ENCODE results near the gene PPP2R5C. TPM values are rescaled to one million over a fixed set of nuclear protein-coding genes. Genes with fewer than 3 reads are reported as not detected.

PPP2R5C gene
- polyA plus RNA-seq, 1 donor from 2014 or later = 111 TPM

DNA sequence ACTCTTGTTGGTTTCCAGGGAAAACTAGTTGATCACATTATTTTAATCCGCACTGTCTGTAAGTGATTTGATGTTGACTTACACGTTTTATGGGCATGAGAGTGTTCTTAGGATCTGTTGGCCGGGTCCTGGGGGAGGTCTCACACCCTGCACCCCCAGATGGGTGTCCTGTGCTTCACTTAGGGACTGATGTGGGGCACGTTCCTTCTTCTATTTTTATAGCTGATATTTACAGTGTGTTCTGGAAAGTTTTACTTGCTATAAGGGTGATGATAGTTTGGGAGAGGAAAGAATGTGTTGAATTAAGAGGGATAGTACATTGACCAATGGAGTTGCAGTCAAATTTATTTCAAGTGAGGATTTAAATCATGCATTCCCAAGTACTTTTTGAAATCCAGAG is 106.3 kb downstream of the PPP2R5C start:
- Histone ChIP-seq H3K9me2 (ENCODE audit: insufficient read depth, low read length) (no peaks in the 10 kb centered on the region), H4K20me1 (ENCODE audit: insufficient read depth) (no peaks in the 10 kb centered on the region)

DNA sequence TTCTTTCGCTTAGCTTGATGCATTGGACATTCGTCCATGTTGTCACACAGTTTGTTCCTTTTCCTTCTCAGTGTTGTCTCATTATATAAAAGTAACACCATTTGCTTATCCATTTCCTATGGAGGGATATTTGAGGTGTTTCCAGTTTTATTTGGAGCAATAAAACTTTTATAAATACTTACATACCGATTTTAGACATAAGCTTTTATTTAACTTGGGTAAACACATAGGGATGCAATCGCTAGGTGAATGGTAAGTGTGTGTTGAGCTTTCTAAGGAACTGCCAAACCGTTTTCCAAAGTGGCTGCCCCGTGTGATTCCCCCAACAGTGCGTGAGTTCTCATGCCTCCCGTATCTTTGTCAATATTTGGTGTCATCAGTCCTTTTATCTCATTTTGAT is 107.7 kb downstream of the PPP2R5C start:
- no peaks in the 10 kb centered on the region for H3K27me3 ChIP-seq (ENCODE audit: insufficient read depth, low read depth, low read length)
- H3K27ac ChIP-seq (ENCODE audit: low read length) = no peak overlapping the region
- H4K20me1 ChIP-seq (ENCODE audit: insufficient read depth) = no peaks in the 10 kb centered on the region
- TF ChIP-seq EZH2 (IDR thresholded peaks at IDR 0.05; ENCODE audit: borderline replicate concordance, insufficient read depth, low read length, poor library complexity, severe bottlenecking) (no peak), EP300 (conservative IDR thresholded peaks at IDR 0.05; ENCODE audit: poor library complexity, severe bottlenecking) (no peak), MXI1 (conservative IDR thresholded peaks at IDR 0.05; ENCODE audit: poor library complexity, severe bottlenecking) (no peak), TAF1 (IDR thresholded peaks at IDR 0.05; ENCODE audit: low read depth) (no peak), SMC3 (conservative IDR thresholded peaks at IDR 0.05; ENCODE audit: poor library complexity) (no peak), POLR2AphosphoS5 (IDR thresholded peaks at IDR 0.05) (no peak), RAD21 (conservative IDR thresholded peaks at IDR 0.05) (no peak)
- TF ChIP-seq, protein P1, sequence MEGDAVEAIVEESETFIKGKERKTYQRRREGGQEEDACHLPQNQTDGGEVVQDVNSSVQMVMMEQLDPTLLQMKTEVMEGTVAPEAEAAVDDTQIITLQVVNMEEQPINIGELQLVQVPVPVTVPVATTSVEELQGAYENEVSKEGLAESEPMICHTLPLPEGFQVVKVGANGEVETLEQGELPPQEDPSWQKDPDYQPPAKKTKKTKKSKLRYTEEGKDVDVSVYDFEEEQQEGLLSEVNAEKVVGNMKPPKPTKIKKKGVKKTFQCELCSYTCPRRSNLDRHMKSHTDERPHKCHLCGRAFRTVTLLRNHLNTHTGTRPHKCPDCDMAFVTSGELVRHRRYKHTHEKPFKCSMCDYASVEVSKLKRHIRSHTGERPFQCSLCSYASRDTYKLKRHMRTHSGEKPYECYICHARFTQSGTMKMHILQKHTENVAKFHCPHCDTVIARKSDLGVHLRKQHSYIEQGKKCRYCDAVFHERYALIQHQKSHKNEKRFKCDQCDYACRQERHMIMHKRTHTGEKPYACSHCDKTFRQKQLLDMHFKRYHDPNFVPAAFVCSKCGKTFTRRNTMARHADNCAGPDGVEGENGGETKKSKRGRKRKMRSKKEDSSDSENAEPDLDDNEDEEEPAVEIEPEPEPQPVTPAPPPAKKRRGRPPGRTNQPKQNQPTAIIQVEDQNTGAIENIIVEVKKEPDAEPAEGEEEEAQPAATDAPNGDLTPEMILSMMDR (IDR thresholded peaks at IDR 0.05; ENCODE audit: poor library complexity, severe bottlenecking) = no peak
- TF ChIP-seq, protein P2, sequence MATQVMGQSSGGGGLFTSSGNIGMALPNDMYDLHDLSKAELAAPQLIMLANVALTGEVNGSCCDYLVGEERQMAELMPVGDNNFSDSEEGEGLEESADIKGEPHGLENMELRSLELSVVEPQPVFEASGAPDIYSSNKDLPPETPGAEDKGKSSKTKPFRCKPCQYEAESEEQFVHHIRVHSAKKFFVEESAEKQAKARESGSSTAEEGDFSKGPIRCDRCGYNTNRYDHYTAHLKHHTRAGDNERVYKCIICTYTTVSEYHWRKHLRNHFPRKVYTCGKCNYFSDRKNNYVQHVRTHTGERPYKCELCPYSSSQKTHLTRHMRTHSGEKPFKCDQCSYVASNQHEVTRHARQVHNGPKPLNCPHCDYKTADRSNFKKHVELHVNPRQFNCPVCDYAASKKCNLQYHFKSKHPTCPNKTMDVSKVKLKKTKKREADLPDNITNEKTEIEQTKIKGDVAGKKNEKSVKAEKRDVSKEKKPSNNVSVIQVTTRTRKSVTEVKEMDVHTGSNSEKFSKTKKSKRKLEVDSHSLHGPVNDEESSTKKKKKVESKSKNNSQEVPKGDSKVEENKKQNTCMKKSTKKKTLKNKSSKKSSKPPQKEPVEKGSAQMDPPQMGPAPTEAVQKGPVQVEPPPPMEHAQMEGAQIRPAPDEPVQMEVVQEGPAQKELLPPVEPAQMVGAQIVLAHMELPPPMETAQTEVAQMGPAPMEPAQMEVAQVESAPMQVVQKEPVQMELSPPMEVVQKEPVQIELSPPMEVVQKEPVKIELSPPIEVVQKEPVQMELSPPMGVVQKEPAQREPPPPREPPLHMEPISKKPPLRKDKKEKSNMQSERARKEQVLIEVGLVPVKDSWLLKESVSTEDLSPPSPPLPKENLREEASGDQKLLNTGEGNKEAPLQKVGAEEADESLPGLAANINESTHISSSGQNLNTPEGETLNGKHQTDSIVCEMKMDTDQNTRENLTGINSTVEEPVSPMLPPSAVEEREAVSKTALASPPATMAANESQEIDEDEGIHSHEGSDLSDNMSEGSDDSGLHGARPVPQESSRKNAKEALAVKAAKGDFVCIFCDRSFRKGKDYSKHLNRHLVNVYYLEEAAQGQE (IDR thresholded peaks at IDR 0.05; ENCODE audit: borderline replicate concordance) = no peak
- no peak overlapping the region for H3K4me3 ChIP-seq (ENCODE audit: low read length)
- no peaks in the 10 kb centered on the region for H3K9me3 ChIP-seq (ENCODE audit: low read length)
- H3K79me2 ChIP-seq (replicated peaks; ENCODE audit: insufficient read depth, low read length) = peaks cover 41% of the 10 kb centered on the region
- H3K9me2 ChIP-seq (ENCODE audit: insufficient read depth, low read length) = no peaks in the 10 kb centered on the region
- H2AFZ ChIP-seq (ENCODE audit: low read depth, low read length) = no peak overlapping the region
- H3K9ac ChIP-seq (ENCODE audit: low read length) = no peak overlapping the region
- no peak overlapping the region for H3K4me2 ChIP-seq (ENCODE audit: low read length)
- H3F3A ChIP-seq (ENCODE audit: insufficient read depth, low read length, poor library complexity, severe bottlenecking) = no peaks in the 10 kb centered on the region
- H3K36me3 ChIP-seq (ENCODE audit: insufficient read depth, low read length) = no peaks in the 10 kb centered on the region

More for the DNA sequence above, 106.3 kb downstream of the PPP2R5C start:
- Histone ChIP-seq H3K9me3 (ENCODE audit: low read length) (no peaks in the 10 kb centered on the region), H3K79me2 (replicated peaks; ENCODE audit: insufficient read depth, low read length) (peaks cover 28% of the 10 kb centered on the region), H3K27ac (ENCODE audit: low read length) (no peak overlapping the region), H3K9ac (ENCODE audit: low read length) (no peak overlapping the region), H3F3A (ENCODE audit: insufficient read depth, low read length, poor library complexity, severe bottlenecking) (no peaks in the 10 kb centered on the region), H2AFZ (ENCODE audit: low read depth, low read length) (no peak overlapping the region), H3K27me3 (ENCODE audit: insufficient read depth, low read depth, low read length) (no peaks in the 10 kb centered on the region), H3K4me2 (ENCODE audit: low read length) (no peak overlapping the region), H3K36me3 (ENCODE audit: insufficient read depth, low read length) (no peaks in the 10 kb centered on the region), H3K4me3 (ENCODE audit: low read length) (no peak overlapping the region)
- TF ChIP-seq, protein P2 (IDR thresholded peaks at IDR 0.05; ENCODE audit: borderline replicate concordance) = no peak
